Smooth muscle cell (in vitro differentiated cells): Measurements from ENCODE around the gene DDX52. TPM values are rescaled to one million over a fixed set of nuclear protein-coding genes. Genes with fewer than 3 reads are reported as not detected.

Experiments used
- DNase-seq: peaks from one replicate; lab custom pipeline; 2025; ENCODE audit not compliant: unreplicated experiment; lab: John Stamatoyannopoulos, UW
- H2AFZ ChIP-seq: fragments of 200-600 bp; sonication (generic); 2 replicates; pipeline ENCODE4 v1.6.0; 2016; ENCODE audit warnings: antibody characterized with exemption, low read depth, mild to moderate bottlenecking
- H3F3A ChIP-seq: fragments of 200-600 bp; sonication (generic); 2 replicates; pipeline ENCODE4 v1.6.0; 2017; ENCODE audit warnings: antibody characterized with exemption, low read depth
- H3K27ac ChIP-seq: fragments of 200-600 bp; sonication (generic); 2 replicates; pipeline ENCODE4 v1.5.1; 2016; ENCODE audit warnings: low read depth, mild to moderate bottlenecking
- H3K27me3 ChIP-seq: fragments of 200-600 bp; sonication (generic); 2 replicates; pipeline ENCODE4 v1.6.1; 2016; ENCODE audit warnings: low read depth, mild to moderate bottlenecking
- H3K36me3 ChIP-seq: fragments of 200-600 bp; sonication (generic); 2 replicates; pipeline ENCODE4 v1.5.1; 2016; ENCODE audit warnings: low read depth
- H3K4me1 ChIP-seq: fragments of 200-600 bp; sonication (generic); 2 replicates; pipeline ENCODE4 v1.5.1; 2016; ENCODE audit warnings: low read depth
- H3K4me2 ChIP-seq: fragments of 200-600 bp; sonication (generic); 2 replicates; pipeline ENCODE4 v1.6.0; 2016; ENCODE audit warnings: mild to moderate bottlenecking
- H3K4me3 ChIP-seq: fragments of 200-600 bp; sonication (generic); 2 replicates; pipeline ENCODE4 v1.5.1; 2016; ENCODE audit warnings: mild to moderate bottlenecking
- H3K79me2 ChIP-seq: fragments of 200-600 bp; sonication (generic); 2 replicates; pipeline ENCODE4 v1.6.0; 2016; ENCODE audit warnings: low read depth, mild to moderate bottlenecking
- H3K9ac ChIP-seq: fragments of 200-600 bp; sonication (generic); 2 replicates; pipeline ENCODE4 v1.6.0; 2016; ENCODE audit warnings: low read depth
- H3K9me3 ChIP-seq: fragments of 200-600 bp; sonication (generic); replicated peaks from 2 replicates; pipeline ENCODE4 v1.5.1; 2016; ENCODE audit warnings: low read depth
- H4K20me1 ChIP-seq: fragments of 200-600 bp; sonication (generic); 2 replicates; pipeline ENCODE4 v1.6.0; 2016; ENCODE audit warnings: low read depth
- WGBS: methylation state at CpG from one replicate; pipeline ENCODE4 v1.1.7; 2016; ENCODE audit warnings: low lambda C conversion rate; 5-methylcytosine and 5-hydroxymethylcytosine counted together
- polyA plus RNA-seq: library from polyadenylated mRNA; unstranded; fragments of >200 nt; fragmentation: Nextera tagmentation; extraction: Ambion mirVana; gene quantifications from 2 replicates; pipeline ENCODE4 v1.2.1, GENCODE V29; 2016
- total RNA-seq: library from RNA; depleted of rRNA; stranded (reverse); fragments of >200 nt; gene quantifications from 2 replicates; pipeline ENCODE4 v1.2.3, GENCODE V29; 2014
- TF ChIP-seq, protein P1 (sequence below): fragments of 200-600 bp; sonication (generic); IDR thresholded peaks from 2 replicates; pipeline ENCODE4 v1.5.1; 2017; ENCODE audit warnings: borderline replicate concordance, mild to moderate bottlenecking, antibody characterized with exemption; ENCODE audit not compliant: insufficient read depth, poor library complexity, severe bottlenecking

Gene DDX52
- total and polyA plus RNA-seq, 2 experiments from 2014 or later, result 18.7 to 26.0 TPM

DNA sequence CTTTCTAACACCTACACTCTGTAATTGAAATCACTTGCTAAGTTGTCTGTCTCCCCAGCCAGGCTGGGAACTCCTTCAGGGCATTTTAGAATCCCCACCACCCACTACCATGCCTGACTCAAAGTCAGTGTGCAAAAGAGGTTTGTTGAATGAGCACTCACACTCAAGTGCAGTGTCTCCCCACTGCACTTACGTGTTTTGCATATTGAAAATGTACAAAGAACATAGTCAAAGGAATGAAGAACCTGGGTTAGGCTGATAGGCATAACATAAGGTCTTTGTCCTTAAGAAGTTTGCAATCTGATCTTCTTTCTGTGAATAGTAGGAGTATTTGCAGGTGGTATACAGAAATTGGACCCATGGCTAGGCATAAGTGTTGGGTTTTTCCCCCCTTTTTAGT lies 33.8 kb upstream of the DDX52 start:
- Histone ChIP-seq H3K27ac (no peak overlapping the region), H2AFZ (no peak overlapping the region), H3K4me3 (no peak overlapping the region), H3K36me3 (no peaks in the 10 kb centered on the region), H3K27me3 (no peaks in the 10 kb centered on the region), H3K9me3 (no peaks in the 10 kb centered on the region), H3K4me1 (no peaks in the 10 kb centered on the region), H3K4me2 (no peak overlapping the region), H3K9ac (no peak overlapping the region), H3F3A (no peaks in the 10 kb centered on the region), H4K20me1 (no peaks in the 10 kb centered on the region), H3K79me2 (no peaks in the 10 kb centered on the region)
- no peak for DNase-seq
- WGBS, result 81% methylated on average over 1 of the region's 1 CpG
- TF ChIP-seq, protein P1, sequence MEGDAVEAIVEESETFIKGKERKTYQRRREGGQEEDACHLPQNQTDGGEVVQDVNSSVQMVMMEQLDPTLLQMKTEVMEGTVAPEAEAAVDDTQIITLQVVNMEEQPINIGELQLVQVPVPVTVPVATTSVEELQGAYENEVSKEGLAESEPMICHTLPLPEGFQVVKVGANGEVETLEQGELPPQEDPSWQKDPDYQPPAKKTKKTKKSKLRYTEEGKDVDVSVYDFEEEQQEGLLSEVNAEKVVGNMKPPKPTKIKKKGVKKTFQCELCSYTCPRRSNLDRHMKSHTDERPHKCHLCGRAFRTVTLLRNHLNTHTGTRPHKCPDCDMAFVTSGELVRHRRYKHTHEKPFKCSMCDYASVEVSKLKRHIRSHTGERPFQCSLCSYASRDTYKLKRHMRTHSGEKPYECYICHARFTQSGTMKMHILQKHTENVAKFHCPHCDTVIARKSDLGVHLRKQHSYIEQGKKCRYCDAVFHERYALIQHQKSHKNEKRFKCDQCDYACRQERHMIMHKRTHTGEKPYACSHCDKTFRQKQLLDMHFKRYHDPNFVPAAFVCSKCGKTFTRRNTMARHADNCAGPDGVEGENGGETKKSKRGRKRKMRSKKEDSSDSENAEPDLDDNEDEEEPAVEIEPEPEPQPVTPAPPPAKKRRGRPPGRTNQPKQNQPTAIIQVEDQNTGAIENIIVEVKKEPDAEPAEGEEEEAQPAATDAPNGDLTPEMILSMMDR, result no peak

- H3K4me3 ChIP-seq, result no peak overlapping the region
- no peaks in the 10 kb centered on the region for H3K79me2 ChIP-seq
- H2AFZ ChIP-seq, result no peak overlapping the region
- H3K9ac ChIP-seq, result no peak overlapping the region
- no peak overlapping the region for H3K4me2 ChIP-seq
- H3K9me3 ChIP-seq, result no peaks in the 10 kb centered on the region
- H3F3A ChIP-seq, result no peaks in the 10 kb centered on the region
- H3K4me1 ChIP-seq, result peaks cover 3% of the 10 kb centered on the region
- no peaks in the 10 kb centered on the region for H4K20me1 ChIP-seq
- WGBS, result 75% methylated on average over 7 of the region's 7 CpGs
- DNase-seq, result no peak
- TF ChIP-seq, protein P1, result no peak
- no peaks in the 10 kb centered on the region for H3K27me3 ChIP-seq
- no peak overlapping the region for H3K27ac ChIP-seq
- H3K36me3 ChIP-seq, result no peaks in the 10 kb centered on the region
Measured at GRCh38 chr17:37676115-37676925, 33.1 kb upstream of the DDX52 start.

GRCh38 chr17:37674511-37674910 lies 31.3 kb upstream of the DDX52 start:
- Histone ChIP-seq H3K4me2 (no peak overlapping the region), H3K4me3 (no peak overlapping the region), H2AFZ (no peak overlapping the region), H3K4me1 (peaks cover 7% of the 10 kb centered on the region), H3K27ac (no peak overlapping the region), H3K36me3 (no peaks in the 10 kb centered on the region), H3K27me3 (no peaks in the 10 kb centered on the region), H3K9ac (no peak overlapping the region), H4K20me1 (no peaks in the 10 kb centered on the region), H3K79me2 (no peaks in the 10 kb centered on the region), H3K9me3 (no peaks in the 10 kb centered on the region), H3F3A (no peaks in the 10 kb centered on the region)
- no peak for DNase-seq
- TF ChIP-seq, protein P1, result no peak
- 82% methylated on average over 1 of the region's 1 CpG for WGBS

- TF ChIP-seq, protein P1, result no peak
- Histone ChIP-seq H3F3A (no peaks in the 10 kb centered on the region), H3K9ac (no peak overlapping the region), H3K9me3 (no peaks in the 10 kb centered on the region), H3K4me1 (peaks cover 7% of the 10 kb centered on the region), H3K79me2 (no peaks in the 10 kb centered on the region), H3K4me2 (no peak overlapping the region), H3K36me3 (no peaks in the 10 kb centered on the region), H4K20me1 (no peaks in the 10 kb centered on the region), H3K27ac (no peak overlapping the region), H3K27me3 (no peaks in the 10 kb centered on the region), H3K4me3 (no peak overlapping the region), H2AFZ (no peak overlapping the region)
- WGBS, result 96% methylated on average over 2 of the region's 2 CpGs
- no peak for DNase-seq
Measured at GRCh38 chr17:37673386-37673785, 30.1 kb upstream of the DDX52 start.
